Measurements from ENCODE around the gene UBA7.

UBA7 gene

DNA sequence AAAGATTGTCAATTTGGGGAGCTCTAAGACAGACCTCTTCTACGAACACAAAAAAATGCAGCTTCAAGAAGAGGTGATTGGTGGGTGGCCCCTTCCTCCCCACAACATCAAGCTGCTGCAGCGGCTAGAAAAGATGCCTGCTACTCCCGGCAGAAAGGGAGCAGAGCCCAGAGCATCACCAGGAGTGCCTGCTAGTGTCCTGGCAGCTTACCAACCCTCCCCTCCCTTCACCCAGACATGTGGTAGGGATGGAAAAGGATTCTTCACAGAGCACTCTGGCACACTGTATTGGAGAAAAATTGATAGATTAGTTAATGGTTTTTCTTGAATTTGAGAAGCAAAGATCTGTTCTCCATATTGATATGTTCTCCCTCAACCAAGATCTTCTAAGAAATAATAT, 38.2 kb downstream of the UBA7 start:
- H3K4me1 ChIP-seq (ENCODE audit: control insufficient read depth in 1 of 2, insufficient read depth in 1 of 2, low read depth in 1 of 2, low read length in 1 of 2) = peaks cover 0 to under 1% of the 10 kb centered on the region in 2 experiments
- H3K4me3 ChIP-seq (ENCODE audit: low read depth in 1 of 2, low read length in 1 of 2) = no peak overlapping the region
- H3K27ac ChIP-seq = no peak overlapping the region
- H3K9me3 ChIP-seq = no peaks in the 10 kb centered on the region
- no peaks in the 10 kb centered on the region for H3K27me3 ChIP-seq
- TF ChIP-seq, protein P1, sequence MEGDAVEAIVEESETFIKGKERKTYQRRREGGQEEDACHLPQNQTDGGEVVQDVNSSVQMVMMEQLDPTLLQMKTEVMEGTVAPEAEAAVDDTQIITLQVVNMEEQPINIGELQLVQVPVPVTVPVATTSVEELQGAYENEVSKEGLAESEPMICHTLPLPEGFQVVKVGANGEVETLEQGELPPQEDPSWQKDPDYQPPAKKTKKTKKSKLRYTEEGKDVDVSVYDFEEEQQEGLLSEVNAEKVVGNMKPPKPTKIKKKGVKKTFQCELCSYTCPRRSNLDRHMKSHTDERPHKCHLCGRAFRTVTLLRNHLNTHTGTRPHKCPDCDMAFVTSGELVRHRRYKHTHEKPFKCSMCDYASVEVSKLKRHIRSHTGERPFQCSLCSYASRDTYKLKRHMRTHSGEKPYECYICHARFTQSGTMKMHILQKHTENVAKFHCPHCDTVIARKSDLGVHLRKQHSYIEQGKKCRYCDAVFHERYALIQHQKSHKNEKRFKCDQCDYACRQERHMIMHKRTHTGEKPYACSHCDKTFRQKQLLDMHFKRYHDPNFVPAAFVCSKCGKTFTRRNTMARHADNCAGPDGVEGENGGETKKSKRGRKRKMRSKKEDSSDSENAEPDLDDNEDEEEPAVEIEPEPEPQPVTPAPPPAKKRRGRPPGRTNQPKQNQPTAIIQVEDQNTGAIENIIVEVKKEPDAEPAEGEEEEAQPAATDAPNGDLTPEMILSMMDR (IDR thresholded peaks at IDR 0.05) = no peak
- H3K36me3 ChIP-seq = peaks cover 37% of the 10 kb centered on the region

DNA sequence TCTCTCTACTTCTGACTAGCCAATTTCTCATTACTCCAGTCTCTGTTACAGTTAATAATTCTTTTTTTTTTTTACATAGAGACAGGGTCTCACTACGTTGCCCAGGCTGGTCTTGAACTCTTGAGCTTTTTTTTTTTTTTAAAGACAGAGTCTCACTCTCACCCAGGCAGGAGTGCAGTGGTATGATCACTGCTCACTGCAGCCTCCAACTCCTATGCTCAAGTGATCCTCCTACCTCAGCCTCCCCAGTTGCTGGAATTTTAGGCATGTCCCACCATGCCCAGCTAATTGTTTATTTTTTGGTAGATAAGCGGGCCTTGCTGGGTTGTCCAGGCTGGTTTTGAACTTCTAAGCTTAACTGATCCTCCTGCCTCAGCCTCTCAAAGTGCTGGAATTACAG, 41.0 kb downstream of the UBA7 start:
- no peaks in the 10 kb centered on the region for H3K27me3 ChIP-seq
- no peaks in the 10 kb centered on the region for H3K4me1 ChIP-seq (ENCODE audit: control insufficient read depth in 1 of 2, insufficient read depth in 1 of 2, low read depth in 1 of 2, low read length in 1 of 2)
- TF ChIP-seq, protein P1 (IDR thresholded peaks at IDR 0.05) = no peak
- H3K36me3 ChIP-seq = peaks cover 36% of the 10 kb centered on the region
- no peaks in the 10 kb centered on the region for H3K9me3 ChIP-seq
- H3K4me3 ChIP-seq (ENCODE audit: low read depth in 1 of 2, low read length in 1 of 2) = no peak overlapping the region
- no peak overlapping the region for H3K27ac ChIP-seq

DNA sequence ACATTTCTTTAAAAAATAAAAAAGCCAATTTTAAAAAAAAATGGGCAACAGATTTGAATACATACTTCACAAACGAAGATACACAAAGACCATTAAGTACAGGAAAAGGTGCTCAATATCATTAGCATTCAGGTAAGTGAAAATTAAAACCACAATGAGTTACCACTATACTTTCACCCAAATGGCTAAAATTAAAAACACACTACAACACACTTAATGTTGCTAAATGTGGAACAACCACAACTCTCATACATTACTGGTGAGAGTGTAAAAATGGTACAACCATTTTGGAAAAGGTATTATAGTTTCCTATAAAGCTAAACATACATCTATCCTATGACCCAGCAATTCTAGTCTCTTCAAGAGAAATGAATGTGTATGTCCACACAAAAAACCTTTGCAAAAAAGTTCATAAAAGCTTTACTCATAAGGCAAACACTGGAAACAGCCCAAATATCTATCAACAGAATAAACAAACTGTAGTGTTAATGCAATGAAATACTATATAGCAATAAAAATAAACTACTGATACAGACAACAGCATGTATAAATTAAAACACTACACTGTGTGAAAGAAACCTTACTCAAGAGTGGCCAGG, 42.3 kb downstream of the UBA7 start:
- TF ChIP-seq, protein P1 (IDR thresholded peaks at IDR 0.05) = no peak

DNA sequence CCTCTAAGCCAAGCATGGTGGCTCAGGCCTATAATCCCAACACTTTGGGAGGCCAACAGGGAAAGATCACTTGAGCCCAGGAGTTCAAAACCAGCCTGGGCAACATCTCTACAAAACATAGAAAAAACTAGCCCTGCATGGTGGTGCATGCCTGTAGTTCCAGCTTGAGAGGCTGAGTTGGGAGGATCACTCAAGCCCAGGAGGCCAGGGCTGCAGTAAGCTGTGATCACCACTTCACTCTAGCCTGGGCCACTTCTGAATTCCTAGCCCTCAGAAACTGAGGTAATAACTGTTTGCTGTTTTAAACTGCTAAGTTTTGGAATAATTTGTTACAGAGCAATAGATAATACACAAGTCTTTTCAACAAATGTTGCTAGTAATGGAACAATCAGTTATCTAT, 43.8 kb downstream of the UBA7 start:
- no peak overlapping the region for H3K27ac ChIP-seq
- H3K4me3 ChIP-seq (ENCODE audit: low read depth in 1 of 2, low read length in 1 of 2) = no peak overlapping the region
- TF ChIP-seq, protein P1 (IDR thresholded peaks at IDR 0.05) = no peak
- peaks cover 28% of the 10 kb centered on the region for H3K36me3 ChIP-seq
- no peaks in the 10 kb centered on the region for H3K9me3 ChIP-seq
- no peaks in the 10 kb centered on the region for H3K27me3 ChIP-seq
- no peaks in the 10 kb centered on the region for H3K4me1 ChIP-seq (ENCODE audit: control insufficient read depth in 1 of 2, insufficient read depth in 1 of 2, low read depth in 1 of 2, low read length in 1 of 2)

More for the DNA sequence above, 42.3 kb downstream of the UBA7 start:
- Histone ChIP-seq H3K4me3 (ENCODE audit: low read depth in 1 of 2, low read length in 1 of 2) (no peak overlapping the region), H3K27me3 (no peaks in the 10 kb centered on the region), H3K4me1 (ENCODE audit: control insufficient read depth in 1 of 2, insufficient read depth in 1 of 2, low read depth in 1 of 2, low read length in 1 of 2) (no peaks in the 10 kb centered on the region), H3K36me3 (peaks cover 29% of the 10 kb centered on the region), H3K9me3 (no peaks in the 10 kb centered on the region), H3K27ac (no peak overlapping the region)

DNA sequence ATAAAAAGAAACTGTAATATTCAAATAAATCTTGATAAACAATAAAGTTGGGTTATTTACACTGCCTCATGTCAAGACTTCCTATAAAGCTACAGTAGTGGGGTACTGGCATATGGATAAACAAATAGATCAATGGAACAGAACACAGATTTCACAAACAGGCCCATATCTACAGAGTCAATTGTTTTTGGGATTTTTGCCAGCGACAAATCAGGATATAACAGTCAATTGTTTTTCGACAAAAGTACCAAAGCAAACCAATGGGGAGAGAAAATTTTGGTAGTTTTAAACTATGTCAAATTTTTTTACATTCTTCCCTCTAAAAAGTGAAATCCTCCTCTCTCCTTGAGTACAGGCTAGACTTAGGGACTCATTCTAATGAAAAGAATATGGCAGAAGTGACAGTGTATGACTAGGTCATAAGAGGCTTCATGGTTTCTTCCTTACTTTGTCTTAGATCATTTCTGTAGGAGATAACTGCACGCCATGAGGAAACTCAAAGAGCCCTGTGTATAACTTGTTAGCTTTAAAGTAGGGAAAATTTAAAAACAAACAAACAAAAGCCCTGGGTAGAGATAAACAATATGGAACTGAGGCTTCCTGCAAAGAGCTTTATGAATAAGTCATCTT, 44.4 kb downstream of the UBA7 start:
- Histone ChIP-seq H3K4me1 (ENCODE audit: control insufficient read depth in 1 of 2, insufficient read depth in 1 of 2, low read depth in 1 of 2, low read length in 1 of 2) (no peaks in the 10 kb centered on the region), H3K27ac (no peak overlapping the region), H3K4me3 (ENCODE audit: low read depth in 1 of 2, low read length in 1 of 2) (no peak overlapping the region), H3K36me3 (peaks cover 28% of the 10 kb centered on the region), H3K9me3 (no peaks in the 10 kb centered on the region), H3K27me3 (no peaks in the 10 kb centered on the region)
- TF ChIP-seq, protein P1 (IDR thresholded peaks at IDR 0.05) = no peak
